ENCODE results near the gene RPS6KC1.

- TF ChIP-seq, protein P1, sequence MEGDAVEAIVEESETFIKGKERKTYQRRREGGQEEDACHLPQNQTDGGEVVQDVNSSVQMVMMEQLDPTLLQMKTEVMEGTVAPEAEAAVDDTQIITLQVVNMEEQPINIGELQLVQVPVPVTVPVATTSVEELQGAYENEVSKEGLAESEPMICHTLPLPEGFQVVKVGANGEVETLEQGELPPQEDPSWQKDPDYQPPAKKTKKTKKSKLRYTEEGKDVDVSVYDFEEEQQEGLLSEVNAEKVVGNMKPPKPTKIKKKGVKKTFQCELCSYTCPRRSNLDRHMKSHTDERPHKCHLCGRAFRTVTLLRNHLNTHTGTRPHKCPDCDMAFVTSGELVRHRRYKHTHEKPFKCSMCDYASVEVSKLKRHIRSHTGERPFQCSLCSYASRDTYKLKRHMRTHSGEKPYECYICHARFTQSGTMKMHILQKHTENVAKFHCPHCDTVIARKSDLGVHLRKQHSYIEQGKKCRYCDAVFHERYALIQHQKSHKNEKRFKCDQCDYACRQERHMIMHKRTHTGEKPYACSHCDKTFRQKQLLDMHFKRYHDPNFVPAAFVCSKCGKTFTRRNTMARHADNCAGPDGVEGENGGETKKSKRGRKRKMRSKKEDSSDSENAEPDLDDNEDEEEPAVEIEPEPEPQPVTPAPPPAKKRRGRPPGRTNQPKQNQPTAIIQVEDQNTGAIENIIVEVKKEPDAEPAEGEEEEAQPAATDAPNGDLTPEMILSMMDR (optimal IDR thresholded peaks at IDR 0.05 in 1 of 3, IDR thresholded peaks at IDR 0.05 in 1 of 3, conservative IDR thresholded peaks at IDR 0.05 in 1 of 3; ENCODE audit: extremely low read depth in 1 of 3, insufficient read depth in 2 of 3, low read length in 3 of 3) = no peak
- no peak for TF ChIP-seq EZH2 (IDR thresholded peaks at IDR 0.05; ENCODE audit: low read length)
Measured at GRCh38 chr1:213287987-213288386, 236.9 kb downstream of the RPS6KC1 start.

Measured in keratinocyte (primary cell).